T-helper 1 cell treated with Interleukin-12 subunit alpha and Interleukin-12 subunit beta and Interleukin-4 antibody, amounts not matched to agents 30 ng/mL and 1 ng/mL, for 36 hours (primary cell): ENCODE data around the gene INPP5D. TPM values are rescaled to one million over a fixed set of nuclear protein-coding genes. Genes with fewer than 3 reads are reported as not detected.

Source experiments
- intact Hi-C: fragments of 100-400 bp; cut with micrococcal nuclease; formaldehyde crosslinking; loops from one replicate; pipeline ENCODE4 v1.15.1; 2024
- total RNA-seq: library from RNA; stranded (reverse); gene quantifications from 2 replicates; pipeline ENCODE4 v1.2.3, GENCODE V29; 2022

The INPP5D gene
- total RNA-seq, 1 donor from 2014 or later: 128 TPM

DNA sequence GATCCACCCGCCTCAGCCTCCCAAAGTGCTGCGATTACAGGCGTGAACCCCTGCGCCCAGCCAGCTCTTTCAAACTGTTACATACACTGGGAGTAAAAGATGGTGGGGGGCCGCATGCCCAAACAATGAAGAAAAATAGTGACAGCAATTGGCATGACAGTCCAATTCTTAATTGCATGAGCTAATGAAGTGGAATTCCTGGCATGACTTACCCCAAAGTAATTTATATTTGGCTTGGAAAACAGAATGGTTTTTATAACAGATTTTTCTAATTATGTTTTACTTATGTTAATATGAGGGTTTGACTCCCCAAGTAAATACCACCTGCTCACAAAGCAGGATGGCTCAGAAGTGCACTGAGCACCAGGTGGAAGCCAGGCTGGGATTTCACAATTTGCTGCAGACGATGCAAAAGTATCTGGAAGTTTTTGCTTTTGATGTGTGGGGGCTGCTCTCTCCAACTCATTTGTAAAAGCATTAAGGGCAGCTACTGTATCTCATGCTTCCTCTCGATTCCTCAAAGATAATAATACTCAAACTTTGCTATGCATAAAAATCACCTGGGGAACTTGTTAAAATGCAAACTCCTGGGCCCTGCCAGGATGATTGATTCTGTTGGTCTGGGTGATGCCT is 167.3 kb downstream of the INPP5D start:
- intact Hi-C loops: no loop called here

DNA sequence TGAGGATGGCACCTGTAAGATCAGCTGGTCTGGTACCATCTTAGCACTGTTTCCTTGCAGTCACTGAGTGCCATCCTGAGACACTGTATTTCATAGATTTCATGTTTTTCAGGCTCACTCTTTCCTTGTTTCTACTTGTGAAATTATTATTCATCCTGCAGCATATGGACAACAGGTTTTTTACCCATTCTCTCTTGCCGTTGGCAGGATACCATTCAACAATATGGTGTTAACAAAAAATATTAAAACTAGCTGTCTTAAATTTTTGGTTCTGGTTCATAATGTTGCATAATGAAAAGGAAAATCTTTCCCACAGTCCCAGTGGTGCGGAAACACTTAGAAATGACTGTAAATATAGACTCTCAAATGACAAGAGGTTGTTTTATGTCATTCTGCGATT is 168.2 kb downstream of the INPP5D start:
- intact Hi-C loops: no loop called here

DNA sequence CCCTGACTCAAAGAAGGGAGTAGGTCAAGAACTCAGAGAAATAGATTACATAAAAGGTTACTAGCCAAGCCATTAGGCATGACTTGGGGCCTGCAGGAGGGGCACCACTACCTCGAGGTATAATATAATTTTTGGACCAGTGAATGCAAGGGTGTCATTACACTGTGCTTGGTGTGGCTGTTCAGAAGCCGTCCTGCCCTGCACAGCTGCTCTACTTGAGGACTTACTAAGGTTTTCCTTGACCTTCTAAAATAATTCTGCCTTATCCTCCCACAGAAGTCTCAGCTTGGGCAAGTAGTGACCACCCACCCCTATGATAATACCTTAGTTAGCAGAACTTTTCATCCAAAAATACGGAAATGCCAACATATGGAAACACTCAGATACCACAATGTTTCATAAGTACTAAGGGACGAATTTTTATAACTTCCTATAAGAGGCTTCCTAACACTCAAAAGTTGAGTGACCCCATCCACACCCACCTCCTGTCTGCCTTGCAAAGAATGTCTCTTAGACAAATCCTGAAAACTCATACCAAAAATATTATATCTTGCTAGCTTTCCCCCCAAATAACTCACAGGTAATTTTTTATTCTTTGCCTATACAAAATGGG is 173.6 kb downstream of the INPP5D start:
- intact Hi-C loops: loop anchor here (1.0 to 5.0 kb wide), 3 partner anchors 9 to 36 kb away; no protein-coding TSS in a partner anchor

DNA sequence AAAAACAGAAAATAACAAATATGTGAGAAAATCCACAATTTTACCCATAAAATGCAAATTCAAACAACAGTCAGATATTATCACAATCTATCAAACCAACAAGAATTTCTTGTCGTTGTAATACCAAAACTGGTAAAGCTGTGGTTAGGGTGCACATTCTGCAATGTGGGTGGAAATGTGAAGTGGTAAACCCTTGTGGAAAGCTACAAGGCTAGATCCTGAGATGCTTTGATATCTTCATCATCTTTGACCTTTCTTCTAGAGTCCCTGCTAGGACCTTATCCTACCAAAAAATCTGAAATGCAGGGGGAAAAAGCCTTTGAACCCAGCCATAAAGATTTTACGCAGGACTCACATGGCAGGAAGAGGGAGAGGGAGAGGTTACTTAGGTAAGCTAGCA is 174.1 kb downstream of the INPP5D start:
- intact Hi-C loops: loop anchor here (1.0 to 5.0 kb wide), 3 partner anchors 8 to 37 kb away; no protein-coding TSS in a partner anchor

DNA sequence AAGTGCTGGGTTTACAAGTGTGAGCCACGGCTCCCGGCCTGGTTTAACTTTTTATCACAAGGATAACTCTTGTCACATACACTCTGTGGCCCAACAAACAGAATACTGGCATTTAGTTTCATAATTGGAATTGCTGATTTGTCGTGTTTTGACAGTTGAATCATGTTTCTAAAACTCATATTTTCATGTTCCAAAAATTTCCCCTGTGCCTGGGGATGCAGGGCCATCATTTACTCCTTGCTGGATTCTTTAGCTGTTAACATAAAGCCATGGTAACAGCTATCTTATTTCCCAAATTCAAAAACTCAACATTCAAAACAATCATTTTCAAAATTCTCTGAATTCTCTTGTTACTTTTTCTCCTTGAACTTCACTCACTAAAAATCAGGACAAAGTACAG is 174.9 kb downstream of the INPP5D start:
- intact Hi-C loops: loop anchor here (1.0 to 5.0 kb wide), 3 partner anchors 7 to 38 kb away; no protein-coding TSS in a partner anchor

DNA sequence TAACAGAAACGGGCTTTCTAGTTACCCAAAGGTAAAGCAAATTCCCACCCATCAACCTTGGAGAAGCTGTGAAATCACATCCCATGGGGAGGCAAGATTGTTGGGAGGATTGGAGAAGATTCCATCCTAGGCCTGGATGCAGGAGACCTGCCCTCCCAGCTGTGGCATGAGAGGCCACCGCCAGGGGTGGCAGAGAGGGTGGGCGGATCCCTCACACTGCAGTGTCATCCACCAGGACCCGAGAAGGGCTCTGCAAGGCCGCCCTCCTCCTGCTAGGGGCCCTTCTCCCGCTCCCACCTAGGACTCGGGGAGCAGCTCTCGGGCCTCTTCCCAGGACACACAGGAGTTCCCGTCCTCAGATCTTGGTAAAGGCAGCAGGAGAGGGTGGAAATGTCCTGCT is 175.8 kb downstream of the INPP5D start:
- intact Hi-C loops: no loop called here

DNA sequence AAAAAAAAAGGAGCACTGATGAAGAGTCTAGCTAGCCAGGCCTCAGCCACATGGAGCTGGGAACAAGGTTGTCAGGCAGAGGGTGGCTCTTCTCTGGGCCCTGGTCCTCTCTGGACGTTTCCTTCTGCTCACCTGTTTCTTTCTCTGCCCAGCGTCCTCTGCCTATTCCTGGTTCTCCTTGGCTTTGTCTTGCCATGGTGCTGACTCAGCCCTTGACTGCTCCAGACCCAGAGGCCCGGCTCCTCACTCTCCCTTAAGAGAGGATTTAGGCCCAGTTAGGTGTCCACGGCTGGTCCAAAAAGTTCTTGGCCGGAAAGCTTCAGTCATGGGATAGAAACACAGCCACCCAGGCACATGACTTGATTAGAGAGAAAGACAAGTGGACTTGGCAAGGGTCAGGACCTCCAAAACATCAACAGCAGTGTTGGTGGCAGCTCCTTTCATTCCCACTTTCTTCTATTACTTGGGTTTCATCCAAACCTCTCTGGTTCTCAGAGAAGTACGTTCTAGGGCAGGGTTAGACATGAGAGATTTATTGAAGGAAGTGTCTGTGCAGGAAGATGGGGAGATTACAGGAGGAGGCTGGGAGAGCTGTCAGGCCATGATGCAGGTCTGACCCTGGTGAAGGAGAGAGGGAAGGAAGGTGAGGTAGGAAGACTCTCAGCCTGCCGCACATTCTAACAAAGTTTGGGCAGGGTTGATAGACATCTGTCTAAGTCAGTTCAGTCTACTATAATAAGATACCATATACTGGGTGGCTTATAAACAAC is 176.9 kb downstream of the INPP5D start:
- intact Hi-C loops: no loop called here

DNA sequence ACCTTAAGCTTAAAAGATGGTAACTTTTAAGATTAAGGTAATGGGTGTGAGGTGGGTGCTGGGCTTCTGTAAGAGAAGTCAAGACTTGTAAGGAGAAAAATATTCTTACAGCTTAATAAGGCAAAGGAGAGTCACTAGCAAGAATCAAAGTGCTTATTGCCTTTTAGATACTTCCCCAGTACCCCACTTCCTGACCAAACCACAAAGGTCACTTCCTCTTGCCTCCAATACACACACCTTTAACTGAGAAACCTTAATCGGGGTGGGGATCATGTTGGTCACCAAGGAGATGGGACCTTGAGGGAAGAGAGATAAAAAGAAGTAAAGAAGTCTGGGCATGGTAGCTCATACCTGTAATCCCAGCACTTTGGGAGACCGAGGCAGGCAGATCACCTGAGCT is 180.8 kb downstream of the INPP5D start:
- intact Hi-C loops: no loop called here

DNA sequence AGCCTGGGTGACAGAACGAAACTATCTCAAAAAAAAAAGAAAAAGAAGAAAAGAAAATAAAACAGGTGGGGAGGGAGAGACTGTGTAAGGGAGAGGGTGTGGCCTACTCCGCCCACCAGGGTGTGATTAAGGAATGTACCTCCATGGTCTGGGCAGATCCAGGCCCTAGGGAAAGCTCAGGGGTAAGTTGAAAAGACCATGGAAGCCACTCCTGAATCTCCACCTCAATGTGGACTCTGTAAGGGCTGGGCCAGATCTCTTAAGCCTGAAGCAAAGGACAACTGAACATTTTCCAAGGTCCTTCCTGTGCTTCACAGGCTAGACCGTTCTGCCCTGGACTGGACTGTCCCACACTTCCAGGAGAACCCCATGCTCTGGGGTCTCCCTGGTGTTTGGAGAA is 181.7 kb downstream of the INPP5D start:
- intact Hi-C loops: loop anchor here (1.0 kb wide), 1 partner anchor 8 kb away; no protein-coding TSS in a partner anchor

DNA sequence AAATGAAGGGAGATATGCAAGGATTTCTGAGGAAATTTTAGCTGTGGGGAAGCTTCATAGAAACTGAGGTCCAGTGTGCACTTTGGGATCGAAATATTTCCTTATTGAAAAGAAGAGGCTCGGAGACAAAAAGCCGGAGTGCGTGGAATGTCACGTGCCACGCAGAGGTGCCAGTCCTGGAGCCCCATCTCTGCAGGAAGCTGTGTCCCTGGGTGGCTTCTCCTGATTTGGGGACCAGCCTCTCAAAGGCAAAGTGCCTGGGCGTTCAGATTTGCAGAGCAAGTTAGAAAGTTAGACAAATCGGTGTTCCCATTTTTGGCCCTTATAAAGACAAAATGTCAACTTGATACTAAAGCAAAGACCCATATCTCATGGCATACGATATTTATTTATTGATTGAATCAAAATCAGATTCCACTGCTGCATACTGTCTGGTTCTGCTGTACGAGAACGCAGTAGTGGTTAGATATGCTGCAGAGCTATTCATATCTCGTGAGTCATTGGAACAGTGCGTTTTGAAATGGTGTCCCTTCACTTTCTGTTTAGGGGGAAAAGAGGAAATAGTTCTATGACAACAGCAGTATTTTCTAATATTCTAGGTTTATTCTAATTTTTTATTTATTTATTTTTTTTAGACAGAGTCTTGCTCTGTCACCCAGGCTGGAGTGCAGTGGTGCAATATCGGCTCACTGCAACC is 182.2 kb downstream of the INPP5D start:
- intact Hi-C loops: loop anchor here (1.0 kb wide), 1 partner anchor 8 kb away; no protein-coding TSS in a partner anchor

DNA sequence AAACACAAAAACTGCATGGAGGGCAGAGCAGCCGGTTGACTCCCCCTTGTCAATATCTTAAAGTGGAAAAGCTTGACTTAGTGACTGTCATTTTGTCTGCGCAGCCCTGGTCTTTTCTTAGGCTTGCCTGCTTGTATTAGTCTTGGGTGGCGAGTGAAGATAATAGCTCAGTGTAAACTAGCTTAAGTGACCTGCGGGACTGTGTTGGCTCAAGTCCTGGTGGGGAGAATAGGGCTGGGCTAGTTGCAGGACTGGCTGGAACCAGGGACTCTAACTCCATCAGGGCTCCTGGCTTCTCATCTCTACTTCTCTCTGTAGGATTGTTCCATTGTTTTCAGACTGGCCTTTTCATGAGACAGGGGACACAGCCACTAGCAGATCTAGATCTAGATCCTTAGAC is 183.2 kb downstream of the INPP5D start:
- intact Hi-C loops: no loop called here

DNA sequence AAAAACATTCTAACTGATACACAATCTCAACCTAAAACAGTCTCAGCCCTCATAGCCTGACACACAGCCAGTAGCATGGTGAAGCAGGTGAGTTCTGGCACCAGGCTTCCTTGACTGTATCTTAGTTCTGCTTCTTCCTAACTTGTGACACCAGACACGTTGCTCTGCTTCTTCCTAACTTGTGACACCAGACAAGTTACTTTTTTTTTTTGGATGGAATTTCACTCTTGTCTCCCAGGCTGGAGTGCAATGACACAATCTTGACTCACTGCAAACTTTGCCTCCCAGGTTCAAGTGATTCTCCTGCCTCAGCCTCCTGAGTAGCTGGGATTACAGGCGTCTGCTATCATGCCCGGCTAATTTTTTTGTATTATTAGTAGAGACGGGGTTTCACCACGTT is 184.7 kb downstream of the INPP5D start:
- intact Hi-C loops: no loop called here

DNA sequence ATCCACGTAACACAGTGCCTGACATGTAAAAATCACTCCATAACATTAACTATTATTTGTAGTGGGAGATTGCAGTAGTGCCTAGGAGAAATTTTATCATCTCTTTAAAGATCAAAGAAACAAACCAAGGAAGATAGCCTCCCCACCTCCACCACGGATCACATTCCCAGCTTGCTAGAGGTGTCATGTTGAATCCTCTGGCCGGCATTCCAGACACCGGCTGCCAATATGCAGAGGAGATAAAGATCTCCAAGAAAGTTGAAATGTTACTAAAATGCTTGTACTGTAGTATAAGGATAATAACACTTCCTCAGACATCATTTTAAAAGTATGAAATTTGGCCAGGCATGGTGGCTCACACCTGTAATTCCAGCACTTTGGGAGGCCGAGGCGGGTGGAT is 185.3 kb downstream of the INPP5D start:
- intact Hi-C loops: no loop called here

DNA sequence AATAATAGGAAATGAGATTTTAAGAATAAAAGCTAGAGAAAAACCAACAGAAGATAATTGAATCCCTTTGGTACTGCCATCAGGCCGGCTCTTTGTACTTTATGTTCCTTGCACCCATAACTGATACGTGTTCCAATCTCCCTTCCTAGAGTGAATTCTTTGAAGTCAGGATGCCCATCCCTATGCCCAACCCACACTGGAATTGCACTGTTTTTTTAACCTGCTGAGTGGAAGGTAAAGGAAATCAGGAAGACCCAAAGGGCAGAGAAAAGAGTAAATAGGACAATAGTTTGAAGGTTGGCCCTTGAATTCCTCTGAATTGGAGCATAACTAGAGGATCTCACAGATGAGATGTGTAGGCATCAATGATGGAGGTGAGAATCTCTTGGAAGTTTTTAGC is 187.0 kb downstream of the INPP5D start:
- intact Hi-C loops: no loop called here

DNA sequence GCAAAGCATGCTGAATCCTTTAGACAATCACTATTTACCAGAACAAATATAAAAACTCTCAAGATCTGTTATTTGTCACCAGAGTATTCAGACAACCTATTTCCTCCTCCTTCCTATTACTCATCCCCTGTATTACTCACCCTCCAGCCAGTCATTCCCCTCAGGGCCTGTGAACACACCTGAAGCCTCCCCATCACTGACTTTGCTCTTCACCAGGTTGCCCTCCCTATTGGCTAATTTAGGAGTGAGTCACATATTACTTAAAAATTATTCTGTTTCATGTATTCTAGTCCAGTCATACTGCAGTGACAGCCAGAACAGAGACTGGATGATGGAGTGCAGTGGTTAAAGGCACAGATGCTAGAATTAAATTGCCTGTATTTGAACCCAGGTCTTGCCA is 187.6 kb downstream of the INPP5D start:
- intact Hi-C loops: no loop called here

DNA sequence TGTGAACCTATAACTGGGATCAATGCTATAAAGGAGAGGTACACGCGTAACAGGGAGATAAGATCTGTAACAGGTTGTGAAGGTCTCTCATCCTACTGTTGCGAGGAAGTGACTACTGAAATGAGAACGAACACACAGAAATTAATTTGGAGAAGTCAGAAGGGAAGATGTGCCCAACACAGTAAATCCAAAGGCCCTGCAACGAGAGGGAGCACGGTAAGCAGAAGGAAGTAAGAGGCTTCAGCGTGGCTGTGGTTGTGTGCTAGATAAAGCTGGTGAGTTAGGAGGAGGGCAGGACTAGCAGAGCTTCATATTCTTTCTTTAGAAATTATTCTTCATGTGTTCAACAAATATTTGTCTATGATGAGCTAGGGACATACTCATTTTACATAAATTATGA is 188.9 kb downstream of the INPP5D start:
- intact Hi-C loops: no loop called here

DNA sequence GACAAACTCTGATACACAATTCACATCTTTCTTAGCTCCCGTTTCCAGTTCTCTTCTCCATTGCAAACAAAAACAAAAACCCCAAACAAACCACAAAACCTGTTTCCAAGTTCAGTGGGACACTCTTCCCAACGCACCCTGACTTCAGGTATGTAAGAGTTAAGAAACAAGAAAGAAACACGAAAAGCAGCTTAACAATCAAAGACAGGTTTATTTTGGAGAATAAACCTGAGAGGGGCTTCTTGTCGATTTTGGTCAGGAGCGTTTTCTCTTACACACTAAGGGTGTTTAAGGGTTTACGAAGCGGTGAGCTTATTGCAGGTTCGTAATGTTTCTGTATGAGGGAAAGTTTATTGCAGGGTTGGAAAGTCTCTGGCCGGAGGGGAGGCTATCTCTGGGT is 190.4 kb downstream of the INPP5D start:
- intact Hi-C loops: loop anchor here (5.0 to 10.0 kb wide), 7 partner anchors 73 to 1626 kb away; partner anchors contain the start of genes EIF4E2, GIGYF2, PTMA and TIGD1

DNA sequence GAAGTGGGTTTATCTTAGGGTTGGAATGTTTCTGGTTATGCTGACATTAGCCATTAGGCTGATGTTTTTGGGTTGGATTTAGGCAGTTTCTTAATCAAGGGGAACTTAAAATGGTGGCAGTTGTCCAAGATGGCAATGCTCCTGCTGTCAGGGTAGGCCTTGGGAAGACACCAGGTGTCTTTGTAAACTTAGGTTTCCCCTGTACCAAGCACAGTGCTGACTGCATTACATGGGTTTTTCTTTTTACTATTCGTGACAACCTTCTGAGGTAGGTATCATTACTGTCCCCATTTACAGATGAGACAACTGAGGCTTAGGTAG is 190.8 kb downstream of the INPP5D start:
- intact Hi-C loops: loop anchor here (1.0 to 10.0 kb wide), 17 partner anchors 17 to 1626 kb away; partner anchors contain the start of genes EIF4E2, GIGYF2, INPP5D and PTMA

DNA sequence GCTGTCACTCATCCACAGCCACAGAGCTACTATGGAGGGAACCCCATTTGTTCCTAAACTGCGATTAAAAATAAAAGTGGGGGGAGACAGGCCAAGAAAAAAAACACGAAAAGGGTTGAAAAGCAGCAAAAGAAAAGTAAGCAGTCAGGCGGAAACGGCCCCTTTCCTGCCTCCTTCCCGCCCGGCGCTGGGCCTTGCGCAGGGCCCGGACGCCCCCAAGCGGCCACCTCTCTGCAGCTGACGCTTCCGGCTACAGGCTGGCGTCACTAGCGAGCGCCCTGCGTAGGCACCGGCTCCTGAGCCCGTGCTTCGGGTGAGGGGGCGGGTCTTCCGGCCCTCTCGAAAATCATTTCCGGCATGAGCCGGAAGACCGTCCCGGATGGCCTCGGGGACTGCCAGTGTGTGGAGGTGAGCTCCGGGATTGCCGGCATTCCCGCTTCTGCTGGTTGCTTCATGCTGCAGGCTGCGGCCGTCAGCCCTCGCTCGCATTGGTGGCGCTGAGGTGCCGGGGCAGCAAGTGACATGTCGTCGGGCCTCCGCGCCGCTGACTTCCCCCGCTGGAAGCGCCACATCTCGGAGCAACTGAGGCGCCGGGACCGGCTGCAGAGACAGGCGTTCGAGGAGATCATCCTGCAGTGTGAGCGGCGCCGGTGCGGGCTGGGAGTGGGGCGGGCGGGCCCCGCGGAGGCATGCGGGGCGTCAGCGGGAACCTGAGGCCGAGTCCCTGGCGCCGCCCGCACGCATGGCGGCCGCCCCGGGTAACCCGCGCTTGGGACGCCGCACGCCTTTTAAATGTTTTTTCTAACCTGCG is 191.4 kb downstream of the INPP5D start, which contains the start of gene ATG16L1:
ATG16L1 (plus strand) TSS at position 368 of the 811 bp plus-strand sequence; CDS start at position 523, 155 bp downstream.
- intact Hi-C loops: loop anchor here (1.0 to 10.0 kb wide), 17 partner anchors 17 to 1627 kb away; partner anchors contain the start of genes EIF4E2, GIGYF2, INPP5D and PTMA

DNA sequence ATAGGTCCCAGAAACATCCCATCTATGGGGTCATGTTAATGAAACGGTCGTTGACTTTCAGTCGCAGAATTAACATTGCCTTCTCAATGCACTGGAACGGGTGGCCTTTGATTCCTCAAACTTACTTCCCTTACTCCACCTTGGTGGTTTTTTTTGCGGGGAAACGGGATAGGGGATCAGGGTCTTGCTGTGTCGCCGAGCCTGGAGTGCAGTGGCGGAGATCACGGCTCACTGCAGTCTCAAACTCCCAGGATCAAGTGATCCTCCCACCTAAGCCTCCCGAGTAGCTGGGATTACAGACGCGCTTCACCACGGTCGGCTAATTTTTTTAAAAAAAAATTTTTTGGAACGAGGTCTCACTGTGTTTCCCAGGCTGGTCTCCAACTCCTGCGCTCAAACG is 192.1 kb downstream of the INPP5D start:
- intact Hi-C loops: loop anchor here (5.0 to 10.0 kb wide), 7 partner anchors 75 to 1627 kb away; partner anchors contain the start of genes EIF4E2, GIGYF2, PTMA and TIGD1
